ENCODE results near the gene DOK3. TPM values are rescaled to one million over a fixed set of nuclear protein-coding genes. Genes with fewer than 3 reads are reported as not detected.

DOK3 gene
- polyA plus RNA-seq, 1 donor from 2014 or later, result 5.5 TPM

DNA sequence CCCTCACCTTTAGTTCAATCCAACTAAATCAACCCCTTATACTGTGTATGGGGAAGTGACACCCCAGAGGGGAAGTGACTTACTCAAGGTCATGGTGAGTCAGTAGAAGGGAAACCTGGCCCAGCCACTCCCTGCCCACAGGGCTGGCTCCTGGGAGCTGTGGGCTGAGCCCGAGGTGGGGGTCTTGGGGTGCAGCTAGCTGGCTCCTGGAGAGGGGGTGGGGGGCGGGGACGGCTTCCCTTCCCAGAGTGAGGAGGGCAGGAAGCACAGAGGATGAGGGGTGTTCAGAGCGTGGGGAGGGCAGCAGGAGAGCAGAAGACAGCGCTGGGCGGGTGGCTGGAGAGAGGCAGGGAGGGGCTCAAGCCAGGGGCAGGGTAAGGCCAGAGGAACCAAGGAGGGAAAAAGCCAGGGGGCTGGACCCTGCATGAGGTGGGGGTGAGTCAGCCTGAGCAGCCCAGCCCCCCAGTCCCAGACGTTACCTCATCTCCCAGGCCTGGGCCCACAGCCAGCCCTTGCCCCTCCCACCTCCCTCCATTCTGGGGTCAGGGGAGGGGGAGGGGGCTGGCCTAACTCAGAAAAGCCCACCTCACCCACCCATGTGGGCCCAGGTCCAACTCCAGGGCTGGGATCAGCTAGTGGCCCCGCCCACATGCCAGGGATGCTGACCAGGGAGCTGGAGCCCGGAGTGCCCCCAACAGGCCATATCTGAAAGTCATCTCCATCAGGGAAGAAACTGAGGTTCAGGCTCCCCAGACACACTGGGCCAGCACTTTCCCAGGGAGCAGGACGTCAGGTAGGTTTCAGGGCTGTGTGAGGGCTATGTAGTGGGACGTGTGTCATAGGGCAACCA is 15.1 kb downstream of the DOK3 start:
- TF ChIP-seq EZH2 (IDR thresholded peaks at IDR 0.05; ENCODE audit: borderline replicate concordance, insufficient read depth, low read length, poor library complexity, severe bottlenecking) (no peak), SMC3 (conservative IDR thresholded peaks at IDR 0.05; ENCODE audit: poor library complexity) (no peak), EP300 (conservative IDR thresholded peaks at IDR 0.05; ENCODE audit: poor library complexity, severe bottlenecking) (no peak), POLR2AphosphoS5 (IDR thresholded peaks at IDR 0.05) (no peak)
- Histone ChIP-seq H3K9me3 (ENCODE audit: low read length) (no peaks in the 10 kb centered on the region), H3K4me2 (ENCODE audit: low read length) (no peak overlapping the region), H3K4me3 (ENCODE audit: low read length) (no peak overlapping the region), H3K79me2 (replicated peaks; ENCODE audit: insufficient read depth, low read length) (peaks cover 17% of the 10 kb centered on the region), H3K27ac (ENCODE audit: low read length) (no peak overlapping the region), H3K27me3 (ENCODE audit: insufficient read depth, low read depth, low read length) (peaks cover 6% of the 10 kb centered on the region), H4K20me1 (ENCODE audit: insufficient read depth) (no peaks in the 10 kb centered on the region), H3K9me2 (ENCODE audit: insufficient read depth, low read length) (no peaks in the 10 kb centered on the region), H3K36me3 (ENCODE audit: insufficient read depth, low read length) (no peaks in the 10 kb centered on the region), H3F3A (ENCODE audit: insufficient read depth, low read length, poor library complexity, severe bottlenecking) (no peaks in the 10 kb centered on the region), H2AFZ (ENCODE audit: low read depth, low read length) (no peak overlapping the region), H3K9ac (ENCODE audit: low read length) (peak overlapping the region; percentile 88)

DNA sequence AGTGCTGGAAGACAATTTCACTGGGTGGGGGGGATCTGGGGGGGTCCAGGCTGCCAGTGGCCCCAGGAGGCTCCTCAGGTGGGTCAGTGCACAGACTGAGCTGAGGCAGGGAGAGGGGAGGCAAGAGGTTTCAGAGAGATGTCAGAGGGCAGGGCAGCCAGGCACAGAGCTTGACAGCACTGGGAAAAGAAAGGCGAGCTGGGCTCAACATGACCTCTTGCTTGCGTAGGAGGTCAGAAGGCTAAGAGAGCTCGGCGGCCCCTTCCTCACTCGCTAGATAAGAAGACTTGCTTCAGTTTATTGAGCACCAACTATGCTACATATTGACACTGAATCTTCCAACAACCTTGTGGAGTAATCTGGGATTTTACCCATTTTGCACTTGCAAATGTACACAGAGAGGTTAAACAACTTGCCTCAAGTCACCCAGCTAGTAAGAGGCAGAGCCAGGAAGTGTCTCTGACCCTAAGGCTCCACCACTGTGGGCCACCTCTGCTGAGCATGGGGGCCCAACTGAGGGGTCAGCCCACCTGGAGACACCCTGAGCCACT is 15.8 kb downstream of the DOK3 start:
- H3K4me2 ChIP-seq (ENCODE audit: low read length), result no peak overlapping the region
- no peaks in the 10 kb centered on the region for H3K9me2 ChIP-seq (ENCODE audit: insufficient read depth, low read length)
- no peaks in the 10 kb centered on the region for H3F3A ChIP-seq (ENCODE audit: insufficient read depth, low read length, poor library complexity, severe bottlenecking)
- H3K9ac ChIP-seq (ENCODE audit: low read length), result no peak overlapping the region
- no peak for TF ChIP-seq EP300 (conservative IDR thresholded peaks at IDR 0.05; ENCODE audit: poor library complexity, severe bottlenecking)
- TF ChIP-seq SMC3 (conservative IDR thresholded peaks at IDR 0.05; ENCODE audit: poor library complexity), result no peak
- TF ChIP-seq, protein P1, sequence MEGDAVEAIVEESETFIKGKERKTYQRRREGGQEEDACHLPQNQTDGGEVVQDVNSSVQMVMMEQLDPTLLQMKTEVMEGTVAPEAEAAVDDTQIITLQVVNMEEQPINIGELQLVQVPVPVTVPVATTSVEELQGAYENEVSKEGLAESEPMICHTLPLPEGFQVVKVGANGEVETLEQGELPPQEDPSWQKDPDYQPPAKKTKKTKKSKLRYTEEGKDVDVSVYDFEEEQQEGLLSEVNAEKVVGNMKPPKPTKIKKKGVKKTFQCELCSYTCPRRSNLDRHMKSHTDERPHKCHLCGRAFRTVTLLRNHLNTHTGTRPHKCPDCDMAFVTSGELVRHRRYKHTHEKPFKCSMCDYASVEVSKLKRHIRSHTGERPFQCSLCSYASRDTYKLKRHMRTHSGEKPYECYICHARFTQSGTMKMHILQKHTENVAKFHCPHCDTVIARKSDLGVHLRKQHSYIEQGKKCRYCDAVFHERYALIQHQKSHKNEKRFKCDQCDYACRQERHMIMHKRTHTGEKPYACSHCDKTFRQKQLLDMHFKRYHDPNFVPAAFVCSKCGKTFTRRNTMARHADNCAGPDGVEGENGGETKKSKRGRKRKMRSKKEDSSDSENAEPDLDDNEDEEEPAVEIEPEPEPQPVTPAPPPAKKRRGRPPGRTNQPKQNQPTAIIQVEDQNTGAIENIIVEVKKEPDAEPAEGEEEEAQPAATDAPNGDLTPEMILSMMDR (IDR thresholded peaks at IDR 0.05; ENCODE audit: poor library complexity, severe bottlenecking), result no peak
- no peak for TF ChIP-seq POLR2AphosphoS5 (IDR thresholded peaks at IDR 0.05)
- TF ChIP-seq, protein P2, sequence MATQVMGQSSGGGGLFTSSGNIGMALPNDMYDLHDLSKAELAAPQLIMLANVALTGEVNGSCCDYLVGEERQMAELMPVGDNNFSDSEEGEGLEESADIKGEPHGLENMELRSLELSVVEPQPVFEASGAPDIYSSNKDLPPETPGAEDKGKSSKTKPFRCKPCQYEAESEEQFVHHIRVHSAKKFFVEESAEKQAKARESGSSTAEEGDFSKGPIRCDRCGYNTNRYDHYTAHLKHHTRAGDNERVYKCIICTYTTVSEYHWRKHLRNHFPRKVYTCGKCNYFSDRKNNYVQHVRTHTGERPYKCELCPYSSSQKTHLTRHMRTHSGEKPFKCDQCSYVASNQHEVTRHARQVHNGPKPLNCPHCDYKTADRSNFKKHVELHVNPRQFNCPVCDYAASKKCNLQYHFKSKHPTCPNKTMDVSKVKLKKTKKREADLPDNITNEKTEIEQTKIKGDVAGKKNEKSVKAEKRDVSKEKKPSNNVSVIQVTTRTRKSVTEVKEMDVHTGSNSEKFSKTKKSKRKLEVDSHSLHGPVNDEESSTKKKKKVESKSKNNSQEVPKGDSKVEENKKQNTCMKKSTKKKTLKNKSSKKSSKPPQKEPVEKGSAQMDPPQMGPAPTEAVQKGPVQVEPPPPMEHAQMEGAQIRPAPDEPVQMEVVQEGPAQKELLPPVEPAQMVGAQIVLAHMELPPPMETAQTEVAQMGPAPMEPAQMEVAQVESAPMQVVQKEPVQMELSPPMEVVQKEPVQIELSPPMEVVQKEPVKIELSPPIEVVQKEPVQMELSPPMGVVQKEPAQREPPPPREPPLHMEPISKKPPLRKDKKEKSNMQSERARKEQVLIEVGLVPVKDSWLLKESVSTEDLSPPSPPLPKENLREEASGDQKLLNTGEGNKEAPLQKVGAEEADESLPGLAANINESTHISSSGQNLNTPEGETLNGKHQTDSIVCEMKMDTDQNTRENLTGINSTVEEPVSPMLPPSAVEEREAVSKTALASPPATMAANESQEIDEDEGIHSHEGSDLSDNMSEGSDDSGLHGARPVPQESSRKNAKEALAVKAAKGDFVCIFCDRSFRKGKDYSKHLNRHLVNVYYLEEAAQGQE (IDR thresholded peaks at IDR 0.05; ENCODE audit: borderline replicate concordance), result no peak
- no peak for TF ChIP-seq MXI1 (conservative IDR thresholded peaks at IDR 0.05; ENCODE audit: poor library complexity, severe bottlenecking)
- TF ChIP-seq TAF1 (IDR thresholded peaks at IDR 0.05; ENCODE audit: low read depth), result no peak
- H3K27ac ChIP-seq (ENCODE audit: low read length), result no peak overlapping the region
- no peaks in the 10 kb centered on the region for H3K36me3 ChIP-seq (ENCODE audit: insufficient read depth, low read length)
- H2AFZ ChIP-seq (ENCODE audit: low read depth, low read length), result no peak overlapping the region
- H3K27me3 ChIP-seq (ENCODE audit: insufficient read depth, low read depth, low read length), result peaks cover 6% of the 10 kb centered on the region
- H3K9me3 ChIP-seq (ENCODE audit: low read length), result no peaks in the 10 kb centered on the region
- H3K4me3 ChIP-seq (ENCODE audit: low read length), result no peak overlapping the region
- H4K20me1 ChIP-seq (ENCODE audit: insufficient read depth), result no peaks in the 10 kb centered on the region
- H3K79me2 ChIP-seq (replicated peaks; ENCODE audit: insufficient read depth, low read length), result peaks cover 17% of the 10 kb centered on the region

All from neural cell (in vitro differentiated cells).